ENCODE measurements around the gene KERA. TPM values are rescaled to one million over a fixed set of nuclear protein-coding genes. Genes with fewer than 3 reads are reported as not detected.

Gene KERA, protein sequence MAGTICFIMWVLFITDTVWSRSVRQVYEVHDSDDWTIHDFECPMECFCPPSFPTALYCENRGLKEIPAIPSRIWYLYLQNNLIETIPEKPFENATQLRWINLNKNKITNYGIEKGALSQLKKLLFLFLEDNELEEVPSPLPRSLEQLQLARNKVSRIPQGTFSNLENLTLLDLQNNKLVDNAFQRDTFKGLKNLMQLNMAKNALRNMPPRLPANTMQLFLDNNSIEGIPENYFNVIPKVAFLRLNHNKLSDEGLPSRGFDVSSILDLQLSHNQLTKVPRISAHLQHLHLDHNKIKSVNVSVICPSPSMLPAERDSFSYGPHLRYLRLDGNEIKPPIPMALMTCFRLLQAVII
- not detected in 2 replicates for total RNA-seq (2021)
- long read RNA-seq = 0 reads

DNA sequence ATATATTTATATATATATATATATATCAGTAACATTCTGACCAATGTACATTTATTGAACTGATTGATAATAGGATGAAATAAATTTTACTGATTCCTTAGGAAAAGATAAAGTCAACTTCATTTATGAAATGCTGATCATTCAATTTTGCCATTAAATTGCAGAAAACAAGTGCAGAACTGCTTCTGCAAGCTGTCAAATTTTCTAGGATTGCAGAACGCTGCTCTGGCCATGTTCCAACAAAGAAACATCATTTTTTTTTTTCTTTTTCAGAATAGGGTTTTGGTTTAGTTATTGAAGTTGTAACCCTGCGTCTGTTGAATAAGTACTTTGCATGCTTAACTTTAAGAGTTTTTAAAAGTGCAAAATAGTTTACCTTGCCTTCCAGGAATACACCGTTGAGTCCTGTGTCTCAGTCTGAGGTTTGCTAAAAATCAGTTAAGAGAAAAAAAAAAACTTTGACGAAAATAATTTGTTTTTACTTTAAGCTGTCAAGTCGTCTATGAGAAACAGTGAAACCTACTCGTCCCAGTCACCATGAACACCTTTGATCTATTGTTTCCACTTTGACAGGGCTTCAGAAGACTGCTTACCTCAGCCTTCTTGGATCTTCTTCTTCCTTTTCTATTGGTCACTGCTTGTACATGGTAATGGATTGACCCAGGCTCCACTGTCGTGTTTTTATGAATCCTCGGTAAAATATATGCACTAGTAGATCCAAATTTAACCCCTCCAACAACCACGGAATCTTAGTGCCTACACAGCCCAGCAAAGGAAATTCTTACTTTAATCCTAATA is at the start of gene KERA:
TSS of gene KERA (minus strand) at position 657 of the 798 bp plus-strand sequence. CDS start 1,743 bp downstream, outside the sequence.
- H3K23me2 ChIP-seq (ENCODE audit: insufficient read length, low read depth, low read length, poor library complexity, severe bottlenecking) = no peaks in the 10 kb centered on the region
- Mint-ChIP-seq H3K27me3 (ENCODE audit: low read depth) (no peaks in the 10 kb centered on the region), H3K4me3 (no peak within 1 kb of the TSS), H3K4me1 (no peaks in the 10 kb centered on the region), H3K36me3 (ENCODE audit: insufficient read depth in 1 of 3, low read depth in 3 of 3) (no peaks in the 10 kb centered on the region), H3K27ac (no peak within 1 kb of the TSS), H3K9me3 (no peaks in the 10 kb centered on the region)
- no peaks in the 10 kb centered on the region for H3K79me1 ChIP-seq (ENCODE audit: insufficient read depth, low read depth, low read length, poor library complexity, severe bottlenecking)
- no peak within 1 kb of the TSS for H2BK15ac ChIP-seq (ENCODE audit: low read depth, low read length)
- no CpG with 5 or more reads among the region's 9 CpGs for WGBS (ENCODE audit: extremely low coverage, insufficient read length, low lambda C conversion rate)
- H3K23ac ChIP-seq (ENCODE audit: insufficient read length, low read depth, low read length) = no peak within 1 kb of the TSS
- no peak within 1 kb of the TSS for H2AFZ ChIP-seq (ENCODE audit: low read length)
- H3K79me2 ChIP-seq (ENCODE audit: insufficient read depth, low read length) = no peaks in the 10 kb centered on the region
- H4K20me1 ChIP-seq (ENCODE audit: control insufficient read depth, insufficient read depth, insufficient read length) = no peaks in the 10 kb centered on the region
- TF ChIP-seq, protein P1, sequence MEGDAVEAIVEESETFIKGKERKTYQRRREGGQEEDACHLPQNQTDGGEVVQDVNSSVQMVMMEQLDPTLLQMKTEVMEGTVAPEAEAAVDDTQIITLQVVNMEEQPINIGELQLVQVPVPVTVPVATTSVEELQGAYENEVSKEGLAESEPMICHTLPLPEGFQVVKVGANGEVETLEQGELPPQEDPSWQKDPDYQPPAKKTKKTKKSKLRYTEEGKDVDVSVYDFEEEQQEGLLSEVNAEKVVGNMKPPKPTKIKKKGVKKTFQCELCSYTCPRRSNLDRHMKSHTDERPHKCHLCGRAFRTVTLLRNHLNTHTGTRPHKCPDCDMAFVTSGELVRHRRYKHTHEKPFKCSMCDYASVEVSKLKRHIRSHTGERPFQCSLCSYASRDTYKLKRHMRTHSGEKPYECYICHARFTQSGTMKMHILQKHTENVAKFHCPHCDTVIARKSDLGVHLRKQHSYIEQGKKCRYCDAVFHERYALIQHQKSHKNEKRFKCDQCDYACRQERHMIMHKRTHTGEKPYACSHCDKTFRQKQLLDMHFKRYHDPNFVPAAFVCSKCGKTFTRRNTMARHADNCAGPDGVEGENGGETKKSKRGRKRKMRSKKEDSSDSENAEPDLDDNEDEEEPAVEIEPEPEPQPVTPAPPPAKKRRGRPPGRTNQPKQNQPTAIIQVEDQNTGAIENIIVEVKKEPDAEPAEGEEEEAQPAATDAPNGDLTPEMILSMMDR (conservative IDR thresholded peaks at IDR 0.05) = no peak
- H3K4me1 ChIP-seq (ENCODE audit: insufficient read depth, low read length) = no peaks in the 10 kb centered on the region
- no peak within 1 kb of the TSS for H3K9ac ChIP-seq (ENCODE audit: extremely low read depth, insufficient read length, low read length)
- H3T11ph ChIP-seq (ENCODE audit: low read length) = no peak within 1 kb of the TSS
- no peak within 1 kb of the TSS for H3K14ac ChIP-seq (ENCODE audit: insufficient read depth, low read length)
- no peak within 1 kb of the TSS for H4K91ac ChIP-seq (ENCODE audit: insufficient read length, low read depth, low read length)
- H3K4me2 ChIP-seq (ENCODE audit: insufficient read depth, insufficient read length, low read length) = no peak within 1 kb of the TSS
- H2AK5ac ChIP-seq (ENCODE audit: insufficient read length, low read length) = no peak within 1 kb of the TSS
- H3K9me3 ChIP-seq (ENCODE audit: control insufficient read depth, low read depth, low read length) = no peaks in the 10 kb centered on the region
- no peaks in the 10 kb centered on the region for H3K27me3 ChIP-seq (ENCODE audit: insufficient read depth, low read length)
- no peak within 1 kb of the TSS for H2BK5ac ChIP-seq (ENCODE audit: insufficient read length, low read length)
- no peak within 1 kb of the TSS for H2BK12ac ChIP-seq (ENCODE audit: insufficient read length, low read depth, low read length)
- H3K56ac ChIP-seq (ENCODE audit: insufficient read length, low read depth, low read length) = no peak within 1 kb of the TSS
- H4K8ac ChIP-seq (replicated peaks; ENCODE audit: insufficient read length, low read depth, low read length) = no peak within 1 kb of the TSS
- H2BK120ac ChIP-seq (ENCODE audit: low read depth, low read length, poor library complexity, severe bottlenecking) = no peak within 1 kb of the TSS
- H2BK20ac ChIP-seq (ENCODE audit: low read depth, low read length, poor library complexity, severe bottlenecking) = no peak within 1 kb of the TSS
- no peak within 1 kb of the TSS for H3K27ac ChIP-seq (ENCODE audit: insufficient read length, low read depth, low read length)
- no peak within 1 kb of the TSS for H4K5ac ChIP-seq (ENCODE audit: insufficient read length, low read depth, low read length)
- no peak within 1 kb of the TSS for H3K4ac ChIP-seq (ENCODE audit: low read depth, low read length)
- DNase-seq = no peak
- H3K18ac ChIP-seq (ENCODE audit: insufficient read length, low read depth, low read length) = no peak within 1 kb of the TSS

Data from H9 (cell line).